ENCODE measurements around the gene CD300LG.
"Not testable (repeated sequence)": the region's sequence is repeated elsewhere in the genome, so short reads cannot be mapped to it uniquely, and the experiment has no call there.

CD300LG gene, protein sequence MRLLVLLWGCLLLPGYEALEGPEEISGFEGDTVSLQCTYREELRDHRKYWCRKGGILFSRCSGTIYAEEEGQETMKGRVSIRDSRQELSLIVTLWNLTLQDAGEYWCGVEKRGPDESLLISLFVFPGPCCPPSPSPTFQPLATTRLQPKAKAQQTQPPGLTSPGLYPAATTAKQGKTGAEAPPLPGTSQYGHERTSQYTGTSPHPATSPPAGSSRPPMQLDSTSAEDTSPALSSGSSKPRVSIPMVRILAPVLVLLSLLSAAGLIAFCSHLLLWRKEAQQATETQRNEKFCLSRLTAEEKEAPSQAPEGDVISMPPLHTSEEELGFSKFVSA

DNA sequence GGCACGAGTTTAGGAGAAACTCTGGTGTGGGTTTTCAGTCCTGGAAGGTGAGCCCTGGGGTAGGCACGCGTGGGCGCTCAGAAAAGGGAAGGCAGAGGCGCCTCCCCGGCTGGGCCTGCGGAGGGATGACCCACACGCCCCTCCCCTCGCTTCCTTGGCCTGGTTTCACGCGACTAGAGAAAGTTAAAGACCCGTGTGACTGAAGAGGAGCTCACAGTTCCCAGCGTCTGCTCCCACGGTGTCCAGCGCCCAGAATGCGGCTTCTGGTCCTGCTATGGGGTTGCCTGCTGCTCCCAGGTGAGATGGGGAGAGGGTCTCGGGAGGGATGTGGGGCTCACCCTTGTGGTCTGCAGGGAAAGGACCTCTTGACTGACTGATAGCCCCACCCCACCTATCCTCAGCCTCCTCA lies at the start of gene CD300LG:
CD300LG (plus strand) TSS at position 214 of the 409 bp plus-strand sequence; CDS start at position 255, 41 bp downstream.
- DNase-seq: no peak

DNA sequence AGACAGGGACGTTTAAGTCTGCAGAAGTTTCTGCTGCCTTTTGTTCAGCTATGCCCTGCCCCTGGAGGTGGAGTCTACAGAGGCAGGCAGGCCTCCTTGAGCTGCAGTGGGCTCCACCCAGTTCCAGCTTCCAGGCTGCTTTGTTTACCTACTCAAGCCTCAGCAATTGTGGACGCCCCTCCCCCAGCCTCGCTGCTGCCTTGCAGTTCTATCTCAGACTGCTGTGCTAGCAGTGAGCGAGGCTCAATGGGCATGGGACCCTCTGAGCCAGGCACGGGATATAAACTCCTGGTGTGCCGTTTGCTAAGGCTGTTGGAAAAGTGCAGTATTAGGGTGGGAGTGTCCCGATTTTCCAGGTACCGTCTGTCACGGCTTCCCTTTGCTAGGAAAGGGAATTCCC lies 49.0 kb upstream of the CD300LG start:
- DNase-seq: not testable (repeated sequence)

DNA sequence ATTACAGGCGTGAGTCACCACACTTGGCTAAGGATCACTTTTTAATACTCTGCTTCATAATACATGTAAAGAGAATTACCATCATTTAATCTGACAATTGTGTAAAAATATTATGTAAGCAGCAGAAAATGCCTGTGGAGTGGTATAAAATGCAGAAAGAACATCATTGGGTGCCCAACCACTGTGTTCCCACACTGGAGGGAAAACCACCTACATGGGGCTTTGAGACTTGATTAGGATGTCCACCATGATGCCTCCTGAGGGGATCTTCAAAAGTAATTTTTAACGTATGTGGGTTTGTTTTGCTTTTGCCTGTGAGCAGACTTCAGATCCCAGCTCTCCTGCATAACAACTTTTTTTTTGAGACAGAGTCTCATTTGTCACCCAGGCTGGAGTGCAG lies 47.9 kb upstream of the CD300LG start:
- no peak for DNase-seq

DNA sequence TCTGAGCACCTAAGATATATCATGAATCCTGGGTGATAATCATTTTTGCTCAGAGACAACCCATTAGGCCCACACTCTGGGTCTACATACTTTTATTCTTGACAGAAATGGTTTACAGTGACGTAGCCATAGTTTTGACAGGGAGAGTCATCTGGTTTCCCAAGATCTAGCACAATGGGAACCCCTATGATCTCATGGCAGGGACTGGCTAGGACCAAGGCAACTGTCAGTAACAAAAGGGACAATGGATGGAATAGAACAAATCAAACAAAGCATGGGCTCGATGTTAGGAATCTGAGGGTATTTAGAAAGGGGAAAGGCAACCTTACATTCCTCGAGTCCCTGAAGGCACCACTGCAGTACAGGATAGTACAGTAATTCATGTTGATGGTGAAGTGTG lies 46.2 kb upstream of the CD300LG start:
- DNase-seq: no peak

DNA sequence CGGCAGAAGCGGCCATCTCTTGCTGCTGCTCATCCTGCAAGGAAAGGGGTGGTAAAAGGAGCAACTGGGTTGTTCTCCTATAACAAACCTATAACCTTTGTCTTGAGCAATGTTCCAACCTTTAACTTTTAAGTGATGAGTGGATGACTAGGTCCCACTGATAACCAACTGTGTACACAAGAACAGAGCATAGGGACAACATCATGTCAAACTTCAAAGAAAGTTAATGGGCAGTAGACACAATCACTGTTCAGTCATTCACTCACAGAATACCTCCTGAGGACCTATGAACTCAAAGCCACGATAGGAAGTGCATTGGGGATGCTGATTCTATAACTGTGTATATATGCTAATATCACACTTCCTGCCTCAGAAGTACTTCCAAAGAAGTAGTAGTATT lies 45.1 kb upstream of the CD300LG start:
- DNase-seq: no peak

DNA sequence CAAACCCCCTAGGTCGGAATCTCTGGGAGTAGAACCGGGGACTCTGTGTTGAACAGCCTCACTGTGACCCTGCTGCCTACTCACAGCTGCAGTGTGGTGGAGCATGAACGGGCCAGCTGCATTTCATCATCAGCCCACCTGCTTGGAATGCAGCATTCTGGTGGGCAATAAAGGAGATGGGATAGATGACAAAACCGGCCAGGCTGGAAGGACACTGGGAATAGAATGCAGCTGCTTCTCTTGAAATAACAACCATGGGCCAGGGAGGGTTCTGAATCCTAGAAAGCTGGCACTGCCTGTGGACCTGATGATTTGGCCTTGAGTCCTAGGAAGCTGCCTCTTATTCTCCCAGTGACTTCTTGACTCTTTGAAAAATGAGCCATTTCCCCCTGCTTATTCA lies 43.2 kb upstream of the CD300LG start:
- DNase-seq: no peak

DNA sequence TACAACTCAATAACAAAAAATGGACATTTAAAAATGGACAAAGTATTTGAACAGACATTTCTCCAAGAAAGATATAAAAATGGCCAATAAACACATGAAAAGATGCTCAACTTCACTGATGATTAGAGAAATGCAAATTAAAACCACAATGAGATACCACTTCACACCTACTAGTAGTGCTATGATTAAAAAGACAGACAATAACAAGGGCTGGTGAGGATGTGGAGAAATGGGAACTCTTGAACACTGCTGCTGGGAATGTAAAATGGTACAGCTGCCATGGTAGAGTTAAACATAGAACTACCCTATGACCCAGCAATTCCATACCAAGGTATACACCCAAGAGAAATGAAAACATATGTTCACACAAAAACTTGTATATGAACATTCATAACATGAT lies 41.9 kb upstream of the CD300LG start:
- no peak for DNase-seq

DNA sequence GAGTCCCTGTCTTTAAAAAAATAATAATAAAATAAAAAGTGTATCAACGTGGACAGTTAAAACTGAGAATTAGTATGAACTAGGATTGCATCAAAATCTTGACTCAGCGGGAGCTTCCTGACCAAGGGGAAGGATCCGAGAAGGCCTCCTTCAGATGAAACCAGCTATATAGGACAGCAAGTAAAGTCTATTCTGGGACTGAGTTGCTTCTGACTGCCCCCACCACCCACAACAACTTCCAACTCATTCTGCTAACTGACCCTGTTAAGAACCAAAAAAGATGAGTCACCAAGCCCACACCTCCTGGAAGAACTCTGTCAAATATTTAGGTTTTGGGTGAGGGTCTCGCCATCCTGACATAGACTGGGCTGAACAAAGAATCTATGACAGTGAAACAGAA lies 38.9 kb upstream of the CD300LG start:
- no peak for DNase-seq

DNA sequence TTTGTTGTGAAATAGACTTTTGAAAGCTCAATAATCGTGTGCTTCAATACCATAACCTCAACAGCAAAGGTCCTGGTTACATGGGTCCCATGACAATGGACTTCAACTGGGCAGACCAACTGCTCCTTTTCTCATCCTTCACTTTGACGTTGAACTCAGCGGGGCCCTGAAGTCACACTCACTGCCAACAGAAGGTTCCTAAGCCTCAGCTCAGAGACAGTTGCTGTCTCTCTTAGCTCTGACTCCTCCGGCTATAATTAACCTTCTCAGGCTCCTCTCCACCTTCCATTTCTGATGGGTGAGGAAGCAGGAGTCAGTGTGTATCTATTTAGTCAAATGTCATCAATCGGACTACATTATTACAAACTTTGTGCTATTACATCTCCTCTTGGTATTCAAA lies 37.9 kb upstream of the CD300LG start:
- no peak for DNase-seq

DNA sequence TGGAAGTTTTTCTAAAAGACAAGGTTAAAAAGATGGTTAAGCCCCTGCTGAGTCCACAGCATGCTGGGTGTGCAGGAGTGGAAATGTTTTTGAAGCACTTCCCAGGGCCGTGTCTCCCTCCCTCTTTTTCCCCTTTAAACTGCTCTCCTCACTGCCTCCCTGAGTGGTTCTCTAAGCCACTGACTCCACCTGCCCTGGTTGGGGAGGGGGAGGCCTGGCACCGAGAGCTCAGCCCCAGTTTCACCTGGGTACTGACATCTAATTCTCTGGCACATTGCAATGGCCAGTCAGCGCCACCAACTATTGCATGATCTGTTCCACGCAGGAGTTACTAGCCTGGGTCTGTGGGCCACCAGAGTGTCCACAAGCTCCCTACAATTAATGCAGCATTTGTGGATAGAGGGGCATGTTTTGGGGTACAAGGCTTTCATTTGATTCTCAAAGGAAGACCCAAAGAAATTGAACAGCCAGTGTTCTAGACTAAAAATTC lies 36.7 kb upstream of the CD300LG start:
- no peak for DNase-seq

DNA sequence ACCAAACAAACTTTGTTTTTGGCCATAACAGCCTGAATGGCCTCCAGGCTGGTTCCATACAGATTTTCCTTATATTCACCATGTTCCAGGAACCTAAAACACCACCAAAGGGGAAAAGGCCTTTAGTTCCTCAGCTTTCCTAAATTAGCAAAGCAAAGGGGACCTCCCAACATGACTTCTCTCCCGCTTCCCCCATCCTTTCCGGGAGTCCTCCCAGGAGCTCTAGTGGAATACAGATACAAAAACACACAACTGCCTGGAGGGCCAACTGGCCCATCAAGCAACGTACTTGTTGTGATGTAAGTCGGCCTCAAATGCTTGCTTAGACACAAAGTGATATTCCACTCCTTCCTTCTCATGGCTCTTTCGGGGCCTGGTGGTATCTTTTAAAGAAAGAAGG lies 36.2 kb upstream of the CD300LG start:
- no peak for DNase-seq

DNA sequence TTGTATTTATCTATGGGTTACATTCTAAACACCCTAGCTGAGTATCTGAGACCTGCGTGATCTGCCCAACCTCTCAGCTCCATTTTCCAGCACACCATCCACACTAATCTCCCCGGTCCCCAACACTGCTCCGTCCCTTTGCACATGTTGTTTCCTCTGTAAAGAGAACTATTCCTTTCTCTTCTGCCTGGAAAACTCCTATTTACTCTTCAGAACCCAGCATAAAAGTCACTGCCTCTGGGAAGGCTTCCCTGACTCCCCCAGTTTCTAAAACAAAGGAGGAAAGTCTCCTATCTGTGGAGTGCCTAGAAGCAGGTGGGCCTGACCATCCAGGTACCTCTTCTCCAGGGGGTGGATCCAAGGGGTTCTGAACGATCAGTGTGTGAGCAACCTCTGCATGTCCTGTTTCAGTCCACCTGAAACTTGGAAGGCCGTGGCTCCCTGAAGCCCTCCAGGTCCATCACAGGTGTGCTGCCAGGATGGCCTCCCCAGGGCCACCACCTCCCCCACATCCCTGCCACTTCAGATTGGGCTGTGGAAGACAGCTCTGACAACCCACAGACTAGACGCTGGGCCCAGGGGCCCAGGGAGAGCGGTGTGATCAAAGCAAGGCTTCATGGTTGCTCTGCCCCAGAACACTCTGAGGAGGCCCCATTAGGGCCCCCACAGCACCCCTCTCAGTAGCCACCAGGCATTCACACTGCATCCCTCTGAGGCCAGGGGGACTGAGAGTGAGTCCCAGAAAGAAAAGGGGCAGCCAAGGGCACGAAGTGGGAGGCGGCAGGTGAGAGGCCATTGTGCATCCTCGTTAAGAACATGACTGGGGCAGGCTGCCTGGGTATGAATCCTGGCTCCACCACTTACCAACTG lies 34.3 kb upstream of the CD300LG start:
- no peak for DNase-seq

DNA sequence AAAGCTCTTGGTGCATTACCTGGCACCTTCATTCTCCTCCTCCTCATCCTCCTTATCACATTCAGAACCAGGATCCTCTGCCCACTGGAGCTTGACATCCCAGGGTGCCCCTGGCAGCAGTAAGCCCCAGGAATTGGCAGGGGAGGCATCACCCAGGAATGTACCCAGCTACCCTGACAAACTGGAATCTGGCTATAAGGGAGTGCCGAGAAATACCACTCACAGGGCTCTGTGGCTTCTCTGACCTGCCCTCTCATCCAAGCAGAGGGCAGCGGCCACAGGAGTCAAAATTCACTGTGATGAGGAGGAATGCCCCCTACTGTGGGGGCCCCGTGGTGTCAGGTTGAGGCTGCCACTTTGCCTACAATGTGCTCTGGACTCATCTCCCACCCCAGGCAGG lies 33.6 kb upstream of the CD300LG start:
- no peak for DNase-seq

DNA sequence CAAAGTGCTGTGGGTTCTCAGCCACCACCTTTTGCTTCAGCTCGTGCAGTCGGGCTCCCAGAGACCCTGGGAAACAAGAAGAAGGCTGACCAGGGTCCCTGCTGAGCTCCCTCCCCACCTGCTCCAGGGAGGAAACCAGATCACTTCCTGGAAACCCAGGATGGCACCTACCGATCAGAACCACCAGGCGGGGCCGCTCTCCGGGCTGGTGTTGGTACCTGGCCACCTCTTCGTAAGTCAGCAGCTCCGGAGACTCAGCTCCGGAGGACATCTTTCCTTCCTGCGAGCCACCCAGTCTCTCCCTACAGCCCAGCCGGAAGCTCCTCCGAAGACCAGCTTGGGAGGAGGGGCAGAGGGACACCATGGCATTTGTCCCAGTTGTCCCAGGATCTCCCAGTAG lies 33.0 kb upstream of the CD300LG start:
- DNase-seq: no peak

DNA sequence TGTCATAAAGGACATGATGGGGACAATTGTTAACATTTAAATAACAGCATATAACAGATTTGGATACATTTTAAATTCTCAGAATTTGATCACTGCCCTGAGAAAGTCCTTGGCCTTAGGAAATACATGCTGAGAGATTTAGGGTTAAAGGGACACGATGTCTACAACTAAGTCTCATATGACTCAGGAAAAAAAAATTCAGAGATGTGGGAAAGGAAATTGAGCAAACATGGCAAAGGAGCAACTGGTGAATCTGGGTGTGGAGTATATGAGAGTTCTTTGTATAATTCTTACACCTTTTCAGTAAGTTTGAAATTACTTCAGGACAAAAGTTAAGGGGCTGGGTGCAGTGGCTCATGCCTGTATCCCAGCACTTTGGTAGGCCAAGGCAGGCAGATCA lies 32.3 kb upstream of the CD300LG start:
- peak in 1 of 2 experiments; percentile 30 for DNase-seq

DNA sequence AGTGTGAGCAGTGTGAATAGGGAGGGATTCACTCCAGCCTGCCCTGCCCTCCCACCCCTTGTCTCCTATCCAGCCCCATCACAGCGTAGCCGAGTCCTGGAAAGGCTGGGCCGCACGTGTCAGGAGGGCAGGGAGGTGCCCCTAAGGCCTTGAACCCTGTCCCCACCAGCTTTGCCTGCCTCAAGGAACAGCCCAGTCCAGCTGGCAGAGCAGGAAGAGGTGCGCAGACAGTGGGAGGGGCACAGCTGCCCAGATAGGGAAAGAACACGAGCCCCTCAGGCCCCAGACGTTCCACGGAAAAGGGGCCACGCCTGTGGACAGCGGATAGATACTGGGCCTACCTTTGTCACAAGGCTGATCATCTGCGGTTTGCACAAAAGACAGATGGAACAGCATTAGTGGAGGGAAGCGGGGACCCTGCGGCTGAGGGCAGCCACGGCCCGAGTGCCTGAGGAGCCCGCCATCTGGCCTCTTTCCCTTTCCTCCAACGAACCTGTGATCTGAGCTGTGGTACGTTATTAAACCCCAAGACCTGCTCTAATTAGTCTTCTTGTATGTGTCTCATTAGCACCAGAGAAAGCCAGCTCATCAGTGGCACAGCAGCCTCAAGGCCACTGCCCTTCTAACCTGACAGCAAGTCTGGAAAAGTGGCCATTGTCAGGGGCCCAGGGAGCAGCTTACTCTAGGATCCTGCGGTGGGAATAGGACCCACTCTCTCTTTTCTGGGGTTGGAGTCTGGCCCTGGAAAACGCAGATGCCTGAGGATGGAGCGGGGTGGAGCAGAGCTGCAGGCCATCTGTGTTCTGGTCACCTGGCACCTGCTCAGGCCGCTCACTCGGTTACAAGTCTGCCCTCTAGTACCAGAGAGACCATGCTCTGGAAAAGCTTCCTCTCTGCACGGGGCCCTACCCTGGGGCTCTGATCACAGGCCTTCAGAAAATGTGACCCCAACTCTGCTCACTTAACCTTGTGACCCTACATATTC lies 30.3 kb upstream of the CD300LG start:
- DNase-seq: no peak

DNA sequence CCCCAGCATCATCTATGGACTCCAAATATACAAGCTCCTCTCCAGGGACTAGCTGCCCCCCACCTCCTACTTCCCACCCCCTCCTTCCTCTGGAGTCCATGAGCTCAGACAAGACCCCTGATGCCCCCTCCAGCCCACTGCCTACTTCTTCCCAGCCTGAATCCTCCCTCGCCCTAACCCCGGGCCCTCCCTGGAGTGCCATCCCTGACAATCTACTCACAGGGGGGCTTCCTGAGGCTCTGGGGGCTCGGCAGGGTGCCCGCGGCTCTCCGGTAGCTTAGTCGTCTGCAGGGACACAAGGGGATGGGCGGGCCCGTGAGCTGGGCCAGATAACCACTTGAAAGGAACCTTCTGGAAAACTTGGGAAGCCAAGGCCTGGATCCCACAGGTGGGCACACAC lies 29.1 kb upstream of the CD300LG start:
- no peak for DNase-seq

DNA sequence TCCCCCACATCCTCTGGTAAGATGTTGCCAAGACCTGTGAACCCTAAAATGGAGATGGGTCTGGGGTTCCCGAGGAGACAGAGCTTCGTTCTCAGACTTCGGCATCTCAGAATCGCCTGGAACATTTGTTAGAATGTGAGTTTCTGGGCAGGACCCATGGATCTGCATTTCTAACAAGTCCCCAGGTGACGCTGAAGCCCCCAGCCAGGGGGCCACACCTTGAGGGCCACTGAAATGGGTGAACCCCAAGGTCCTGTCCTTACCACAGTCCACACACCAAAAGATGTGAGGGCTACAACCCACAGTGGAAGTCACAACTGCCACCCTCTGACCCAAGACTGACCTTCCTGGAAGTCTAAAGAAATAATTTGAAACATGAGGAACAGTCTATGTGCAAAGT lies 28.0 kb upstream of the CD300LG start:
- no peak for DNase-seq

DNA sequence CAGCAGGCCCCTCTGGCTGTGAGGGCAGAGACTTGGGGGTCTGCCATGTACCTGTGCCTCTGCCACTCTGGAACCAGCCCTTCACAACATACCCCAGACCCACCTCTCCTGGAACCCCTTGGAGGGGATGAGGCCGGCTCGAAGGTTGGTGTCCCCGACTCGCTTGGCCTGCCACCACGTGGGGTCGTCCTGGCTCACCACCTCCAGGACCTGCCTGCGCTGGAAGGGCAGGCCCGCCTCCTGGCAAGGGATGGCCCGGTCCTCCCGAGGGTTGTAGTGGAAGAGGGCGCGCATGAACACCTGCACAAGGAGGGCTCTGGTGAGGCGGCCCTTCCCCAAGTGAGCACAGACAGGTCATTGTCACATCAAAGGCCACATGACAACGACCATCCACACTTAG lies 26.2 kb upstream of the CD300LG start:
- DNase-seq: no peak

DNA sequence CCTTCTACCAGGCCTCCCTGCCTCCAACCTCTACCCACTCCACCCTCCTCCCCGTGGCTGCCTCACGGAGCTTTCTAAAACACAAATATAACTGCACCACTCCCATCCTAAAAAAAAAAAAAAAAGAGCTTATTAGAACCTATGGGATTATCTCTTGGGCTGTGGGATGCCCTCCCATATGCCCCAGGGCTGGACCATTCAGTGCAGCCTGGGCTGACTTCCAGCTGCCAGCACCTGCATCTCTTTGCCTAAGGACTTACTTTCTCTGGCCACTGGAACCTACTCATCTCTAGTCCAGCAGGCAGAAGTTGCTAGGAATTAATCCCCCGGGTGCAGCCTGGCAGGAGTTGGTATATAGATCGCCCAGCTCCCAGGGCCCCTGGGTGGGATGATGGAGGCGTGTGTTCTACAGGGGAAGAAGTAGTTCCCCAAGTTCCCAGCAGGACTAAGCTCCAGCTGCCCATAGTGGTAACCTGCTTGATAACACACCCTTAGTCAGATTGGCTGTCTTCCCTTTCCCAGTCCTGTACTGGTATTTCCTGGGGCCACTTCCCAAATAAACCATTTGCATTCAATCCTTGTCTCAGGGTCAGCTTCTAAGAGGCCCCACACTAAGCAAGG lies 24.3 kb upstream of the CD300LG start:
- no peak for DNase-seq

DNA sequence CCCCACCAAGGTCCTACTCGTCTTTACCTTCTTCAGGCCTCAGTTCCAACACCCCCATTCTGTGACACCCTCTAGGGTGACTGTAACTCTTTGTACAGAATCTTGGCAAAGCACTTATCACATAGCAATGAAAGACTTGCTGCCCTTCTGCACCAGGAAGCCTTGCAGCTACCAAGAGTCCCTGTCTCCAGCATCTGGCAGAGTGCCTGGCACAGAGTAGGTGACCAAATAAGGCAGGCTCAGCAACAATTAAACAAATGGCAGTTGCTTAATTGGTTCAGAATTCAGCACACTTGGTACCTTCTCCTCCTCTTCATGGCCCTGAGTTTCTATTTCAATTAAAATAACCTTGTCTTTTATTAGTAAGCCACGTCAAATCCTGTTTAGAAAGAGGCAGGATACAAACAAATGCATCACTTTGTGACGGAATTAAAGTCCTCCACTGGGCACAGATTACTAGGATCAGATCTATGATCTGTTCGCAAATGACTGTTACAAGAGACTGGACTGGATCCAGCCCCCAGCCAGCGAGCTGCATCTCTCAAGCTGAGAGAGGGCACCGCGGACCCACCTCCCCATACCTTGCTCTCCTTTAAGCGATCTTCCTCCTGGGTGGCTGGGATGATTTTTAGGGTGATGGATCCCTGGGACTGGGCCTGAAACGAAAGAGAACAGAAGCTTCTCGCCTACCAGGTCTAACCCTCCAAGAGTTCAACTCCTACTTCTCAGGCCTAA lies 23.5 kb upstream of the CD300LG start:
- DNase-seq: no peak

DNA sequence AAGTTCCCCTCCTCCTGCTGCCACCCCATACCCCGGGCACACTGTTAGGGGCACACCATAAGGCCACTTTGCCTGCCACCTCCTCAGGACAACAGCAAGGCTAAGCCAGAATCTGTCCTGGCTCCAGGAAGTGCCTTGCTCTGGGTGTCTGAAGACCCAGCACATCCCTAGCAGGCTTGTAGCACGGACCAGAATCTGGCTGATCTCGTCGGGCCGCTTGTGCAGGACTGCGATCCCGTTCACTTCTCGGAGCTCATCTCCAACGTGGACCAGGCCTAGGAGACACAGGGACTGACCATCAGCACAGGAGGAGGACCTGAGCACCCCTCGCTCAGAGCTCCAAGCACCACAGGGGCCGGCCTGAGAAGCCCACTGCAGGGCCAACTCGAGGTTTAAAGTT lies 21.4 kb upstream of the CD300LG start:
- DNase-seq: no peak
